RKO (cell line): ENCODE measurements around the gene PROSER1.
"Not testable (repeated sequence)": the region's sequence is repeated elsewhere in the genome, so short reads cannot be mapped to it uniquely, and the experiment has no call there.

Experiments
- DNase-seq: peaks from one replicate; pipeline ENCODE4 v3.0.0-alpha.2; 2016; ENCODE audit warnings: low spot score

The PROSER1 gene

DNA sequence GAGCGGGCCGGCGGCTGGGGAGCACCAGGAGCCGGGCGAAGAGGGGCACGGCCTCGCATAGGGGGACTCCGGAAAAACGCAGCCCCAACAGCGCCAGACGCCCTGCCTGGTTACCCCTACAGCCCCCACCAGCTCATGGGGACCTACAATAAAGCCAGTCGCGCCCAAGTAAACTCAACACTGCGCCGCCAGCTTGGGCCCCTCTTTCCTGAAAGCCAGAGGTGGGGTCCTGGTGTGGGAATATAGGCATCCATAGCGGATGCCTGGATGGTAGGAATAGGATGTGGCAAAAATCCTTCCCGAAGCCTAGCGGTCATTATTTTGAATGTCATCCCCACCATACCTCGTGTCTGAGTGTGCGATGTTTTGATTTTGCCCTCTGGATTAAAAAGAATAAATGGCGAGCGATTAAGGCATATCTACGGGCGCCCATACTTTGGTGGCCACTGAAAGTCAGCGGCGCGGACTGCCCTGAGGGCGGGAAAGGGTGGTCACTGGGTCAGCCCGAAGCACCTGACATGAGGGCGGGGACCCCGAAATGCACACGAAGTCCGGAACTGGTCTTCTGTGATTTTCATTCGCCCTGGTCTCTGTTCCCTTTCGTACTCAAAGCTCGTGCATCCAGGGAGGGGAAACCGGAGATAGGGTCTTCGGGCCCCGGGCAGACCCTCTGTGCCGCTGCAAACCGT is at the start of gene PROSER1, which contains the start of gene NHLRC3:
PROSER1 (minus strand) TSS at position 210 of the 689 bp plus-strand sequence. CDS start 847 bp downstream, outside the sequence.
NHLRC3 (plus strand) TSS at position 577 of the 689 bp plus-strand sequence. CDS start 184 bp downstream, outside the sequence.
- peak; percentile 93 for DNase-seq

DNA sequence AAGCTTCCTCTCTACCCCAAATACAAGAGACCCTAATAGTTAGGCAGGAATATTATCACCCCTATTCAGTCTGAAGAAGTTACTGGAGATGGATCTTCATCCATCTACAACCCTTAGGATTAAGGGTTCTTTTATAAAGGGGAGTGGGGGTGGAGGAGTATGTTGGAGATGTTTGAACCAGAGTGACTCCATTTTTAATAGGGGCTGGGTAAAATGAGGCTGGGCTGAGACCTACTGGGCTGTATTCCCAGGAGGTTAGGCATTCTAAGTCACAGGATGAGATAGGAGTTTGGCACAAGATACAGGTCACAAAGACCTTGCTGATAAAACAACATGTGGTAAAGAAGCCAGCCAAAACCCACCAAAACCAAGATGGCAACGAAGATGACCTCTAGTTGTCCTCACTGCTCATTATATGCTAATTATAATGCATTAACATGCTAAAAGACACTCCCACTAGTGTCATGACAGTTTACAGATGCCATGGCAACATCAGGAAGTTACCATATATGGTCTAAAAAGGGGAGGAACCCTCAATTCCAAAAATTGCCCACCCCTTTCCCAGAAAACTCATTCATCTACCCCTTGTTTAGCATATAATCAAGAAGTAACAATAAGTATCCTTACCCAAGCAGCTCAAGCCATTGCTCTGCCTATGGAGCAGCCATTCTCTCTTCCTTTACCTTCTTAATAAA is 48.5 kb upstream of the PROSER1 start:
- DNase-seq: not testable (repeated sequence)

DNA sequence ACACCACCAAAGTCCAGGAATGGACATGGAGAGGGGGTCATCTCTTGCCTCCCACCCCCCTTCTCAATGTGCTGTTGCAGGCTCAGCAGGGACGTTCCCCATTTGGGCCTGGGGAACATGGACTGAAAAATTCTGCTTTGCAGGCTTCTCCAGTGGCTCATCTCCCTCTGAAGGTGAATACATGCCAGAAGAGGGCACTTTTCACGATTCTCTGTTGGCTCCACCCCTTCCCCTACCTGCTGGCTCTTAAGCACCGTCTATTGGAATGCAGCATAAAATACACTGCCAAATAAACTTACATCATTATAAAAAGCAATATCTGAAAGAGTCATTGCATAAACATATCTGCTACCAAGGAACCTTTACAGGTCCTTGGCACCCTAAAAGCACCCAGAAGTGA is 36.1 kb upstream of the PROSER1 start:
- no peak for DNase-seq

DNA sequence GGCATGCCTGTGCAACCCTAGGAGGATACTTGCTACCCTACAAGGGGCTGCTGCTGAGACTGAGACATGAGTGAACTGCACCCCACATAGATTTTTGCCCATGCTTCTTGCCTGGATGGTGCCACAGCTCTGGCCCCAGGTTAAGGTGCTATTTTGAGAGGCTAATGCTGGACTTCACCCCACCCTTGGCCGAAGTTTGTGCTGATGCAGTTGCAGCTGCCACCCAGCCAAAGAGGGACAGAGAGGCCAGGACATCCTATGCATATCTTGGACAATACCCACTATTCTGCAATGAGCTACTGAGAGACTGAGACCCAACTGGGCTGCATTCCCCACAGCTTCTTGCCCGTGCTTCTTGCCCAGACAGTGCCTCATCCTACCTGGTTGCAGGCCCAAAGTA is 35.0 kb upstream of the PROSER1 start:
- no peak for DNase-seq

DNA sequence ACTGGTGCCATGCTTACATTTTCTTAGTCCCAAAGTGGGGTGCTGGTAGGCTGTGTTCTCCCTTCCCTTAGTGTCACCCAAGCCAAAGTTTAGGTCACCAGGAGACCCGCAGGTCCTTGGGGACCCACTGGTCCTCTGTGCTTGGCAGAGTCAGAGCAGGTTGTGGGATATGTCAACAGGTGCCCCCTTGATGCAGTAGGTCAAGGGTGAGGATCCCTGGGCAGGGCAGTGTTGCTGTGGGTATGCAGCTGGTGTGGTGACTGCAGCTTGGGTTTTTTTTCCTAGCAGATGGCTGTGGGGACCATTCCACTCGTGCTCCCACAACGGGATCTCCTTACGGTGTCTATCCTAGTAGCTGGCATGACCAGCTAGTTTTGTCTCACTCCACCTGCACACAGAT is 24.1 kb upstream of the PROSER1 start:
- no peak for DNase-seq

DNA sequence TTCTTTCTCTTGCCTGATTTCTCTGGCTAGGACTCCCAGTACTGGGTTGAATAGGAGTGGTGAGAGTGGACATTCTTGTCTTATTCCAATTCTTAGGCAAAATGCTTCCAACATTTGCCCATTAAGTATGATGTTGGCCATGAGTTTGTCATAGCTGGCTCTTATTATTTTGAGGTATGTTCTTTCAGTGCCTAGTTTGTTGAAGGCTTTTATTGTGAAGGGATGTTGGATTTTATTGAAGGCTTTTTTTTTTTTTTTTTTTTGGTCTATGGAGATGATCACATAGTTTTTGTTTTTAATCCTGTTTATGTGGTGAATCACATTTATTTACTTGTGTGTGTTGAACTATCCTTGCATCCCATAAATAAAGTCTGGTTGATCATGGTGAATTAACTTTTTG is 20.2 kb upstream of the PROSER1 start:
- no peak for DNase-seq

DNA sequence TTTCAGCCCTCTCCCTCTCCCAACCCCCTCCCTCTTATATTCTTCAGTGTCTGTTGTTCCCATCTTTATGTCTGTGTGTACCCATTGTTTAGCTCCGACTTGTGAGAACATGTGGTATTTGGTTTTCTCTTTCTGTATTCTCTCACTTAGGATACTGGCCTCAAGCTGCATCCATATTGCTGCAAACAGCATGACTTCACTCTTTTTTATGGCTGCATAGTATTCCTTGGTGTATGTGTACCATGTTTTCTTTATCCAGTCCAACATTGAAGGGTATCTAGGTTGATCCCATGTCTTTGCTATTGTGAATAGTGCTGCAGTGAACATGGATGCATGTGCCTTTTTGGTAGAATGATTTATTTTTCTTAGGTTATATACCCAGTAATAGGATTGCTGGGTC is 18.1 kb upstream of the PROSER1 start:
- no peak for DNase-seq

DNA sequence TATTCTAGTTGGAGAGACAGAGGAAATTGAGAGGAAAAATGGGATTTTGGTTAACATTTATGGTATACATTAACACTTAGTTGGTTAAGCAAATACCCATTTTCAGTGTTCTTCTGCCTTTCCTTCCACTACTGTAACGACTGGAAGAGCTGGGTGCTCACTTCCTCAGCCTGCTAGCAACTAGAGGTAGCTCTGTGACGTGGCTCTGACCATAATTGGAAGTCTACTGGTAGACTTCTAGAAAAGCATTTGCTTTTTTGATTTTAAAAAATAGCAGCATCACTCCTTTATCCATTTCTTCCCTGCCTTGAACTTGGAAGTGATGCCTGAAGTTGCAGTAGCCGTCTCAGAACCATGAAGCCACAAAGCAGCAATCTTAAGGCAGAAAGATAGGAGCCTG is 16.2 kb upstream of the PROSER1 start:
- DNase-seq: no peak

DNA sequence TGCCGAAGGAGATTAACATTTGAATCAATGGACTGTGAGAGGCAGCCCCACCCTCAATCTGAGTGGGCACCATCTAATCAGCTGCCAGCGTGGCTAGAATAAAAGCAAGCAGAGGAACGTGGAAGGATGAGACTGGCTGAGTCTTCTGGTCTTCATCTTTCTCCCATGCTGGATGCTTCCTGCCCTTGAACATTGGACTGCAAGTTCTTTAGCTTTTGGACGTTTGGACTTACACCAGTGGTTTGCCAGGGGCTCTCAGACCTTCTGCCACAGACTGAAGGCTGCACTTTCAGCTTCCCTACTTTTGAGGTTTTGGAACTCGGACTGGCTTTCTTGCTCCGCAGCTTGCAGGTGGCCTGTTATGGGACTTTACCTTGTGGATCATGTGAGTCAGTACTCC is 15.1 kb upstream of the PROSER1 start:
- DNase-seq: no peak

DNA sequence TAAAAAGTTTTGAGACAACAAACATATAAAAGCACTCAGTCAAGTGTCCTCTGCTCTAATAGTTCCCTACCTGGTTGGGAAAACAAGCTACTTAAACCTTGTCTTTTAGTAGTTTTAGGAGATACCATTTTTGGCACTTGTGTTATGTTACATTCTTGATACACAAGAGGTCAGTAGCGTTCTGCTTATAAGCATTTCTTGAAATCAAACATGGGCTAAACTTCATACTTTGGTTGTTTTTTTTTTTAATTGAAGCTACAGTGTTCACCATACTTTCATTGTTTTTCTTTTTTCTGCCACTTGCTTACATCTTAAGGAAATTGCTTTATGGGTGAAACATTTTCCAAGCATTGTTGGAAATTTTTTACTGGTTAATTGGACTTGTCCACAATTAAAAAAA is 13.3 kb upstream of the PROSER1 start:
- DNase-seq: peak; percentile 79

DNA sequence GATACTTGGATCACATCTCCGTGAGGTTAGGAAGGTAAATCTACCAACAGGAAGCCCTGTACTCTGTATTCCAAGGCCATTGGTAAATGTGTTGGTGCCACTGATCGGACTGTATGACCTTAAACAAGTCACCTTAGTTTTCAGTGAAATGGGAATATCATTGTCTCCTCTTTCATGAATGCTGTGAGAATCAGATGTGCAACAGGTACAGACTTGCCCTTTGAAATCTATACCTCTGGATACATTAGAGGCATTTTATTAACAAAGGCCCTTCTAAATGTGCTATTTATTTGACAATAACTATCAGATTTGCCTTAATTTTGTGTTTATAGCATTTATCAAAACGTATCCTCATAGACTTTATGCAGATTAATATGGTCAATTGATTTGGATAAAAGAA is 11.4 kb upstream of the PROSER1 start:
- no peak for DNase-seq

DNA sequence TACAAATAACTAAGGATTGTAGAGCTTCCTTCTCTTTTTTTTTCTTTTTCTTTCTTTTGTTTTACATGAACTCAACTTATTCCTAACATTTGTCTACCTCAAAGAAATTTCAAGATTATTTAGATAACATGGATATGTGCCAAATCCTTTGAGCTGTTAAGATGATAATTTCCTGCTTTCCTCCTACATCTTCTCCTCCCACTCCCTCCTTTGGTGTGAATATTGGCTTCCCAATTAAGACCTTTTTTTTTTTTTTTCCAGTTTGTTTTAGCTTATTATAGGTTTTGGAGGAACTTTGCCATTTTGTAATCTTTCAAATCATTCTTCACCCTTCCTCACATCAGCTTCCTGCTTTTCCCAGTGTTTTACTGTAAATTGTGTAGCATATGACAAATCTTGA is 10.9 kb upstream of the PROSER1 start:
- no peak for DNase-seq

DNA sequence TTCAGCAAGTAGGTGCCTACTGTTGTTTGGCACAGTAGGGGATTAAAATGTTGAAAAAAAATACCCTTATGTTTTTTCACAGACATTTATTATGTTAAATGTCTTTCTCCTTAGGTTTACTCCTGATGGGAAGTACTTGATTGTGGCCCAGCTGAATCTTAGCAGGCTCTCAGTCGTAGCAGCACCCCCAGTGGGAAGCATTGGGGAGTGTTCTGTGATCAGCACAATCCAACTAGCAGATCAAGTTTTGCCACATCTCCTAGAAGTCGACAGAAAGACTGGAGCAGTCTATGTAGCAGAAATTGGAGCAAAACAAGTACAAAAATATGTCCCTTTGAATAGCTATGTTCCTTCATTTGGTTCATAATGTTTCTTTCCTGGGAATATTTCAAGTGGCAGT is 9.7 kb upstream of the PROSER1 start:
- peak; percentile 25 for DNase-seq

DNA sequence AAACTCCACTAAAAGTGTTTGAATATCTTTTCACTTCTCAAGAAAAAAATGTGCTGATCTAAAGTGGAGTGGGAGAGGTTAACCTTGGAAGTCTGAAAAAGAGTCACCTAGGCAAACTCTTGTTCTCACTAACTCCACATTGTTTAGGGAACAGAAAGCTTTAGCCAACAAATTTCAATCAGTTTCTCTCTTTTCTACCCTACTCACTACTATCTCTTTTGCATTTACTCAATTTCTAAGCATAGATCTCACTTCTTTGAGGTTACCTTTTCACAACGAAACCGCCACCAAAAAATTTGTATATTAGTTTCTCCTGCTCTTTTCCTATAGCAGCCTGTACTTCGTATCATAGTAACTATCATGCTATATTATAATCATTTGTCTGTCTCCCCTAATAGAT is 6.6 kb upstream of the PROSER1 start:
- DNase-seq: no peak

DNA sequence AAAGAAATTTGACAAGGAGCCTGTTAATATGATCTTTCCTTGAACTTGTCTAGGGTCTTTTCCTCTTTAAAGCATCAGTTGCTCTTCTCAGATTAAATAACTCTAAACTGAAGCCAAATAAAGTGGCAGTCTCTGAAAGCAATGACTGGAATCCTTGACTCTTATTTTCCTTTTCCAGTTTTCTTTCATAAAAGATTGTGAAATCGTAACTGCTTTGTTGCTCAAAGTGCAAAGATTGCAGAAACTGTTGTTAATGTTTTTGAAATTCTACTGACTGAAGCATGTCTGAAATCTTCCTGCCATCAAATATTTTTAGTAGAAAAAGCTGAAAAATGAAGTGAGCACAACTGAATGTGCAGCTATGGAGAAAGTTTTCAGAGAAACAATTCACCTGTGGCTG is 2.3 kb upstream of the PROSER1 start:
- no peak for DNase-seq

DNA sequence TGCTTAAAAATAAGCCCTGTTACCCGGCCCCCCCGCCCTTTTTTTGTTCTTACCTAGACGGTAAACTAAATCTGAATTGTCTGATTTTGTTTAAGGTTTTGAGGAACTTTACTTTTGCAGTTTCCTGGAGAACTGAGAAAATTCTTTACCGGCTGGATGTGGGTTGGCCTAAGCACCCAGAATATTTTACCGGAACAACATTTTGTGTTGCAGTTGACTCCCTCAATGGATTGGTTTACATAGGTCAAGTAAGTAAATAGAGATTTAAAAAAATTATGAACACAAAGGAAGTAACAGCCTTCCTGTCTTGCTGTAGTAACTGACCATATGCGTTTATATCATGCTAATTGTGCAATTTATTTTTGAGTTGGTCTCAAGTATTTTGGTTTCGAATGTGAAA is 1.2 kb upstream of the PROSER1 start:
- DNase-seq: peak; percentile 41

DNA sequence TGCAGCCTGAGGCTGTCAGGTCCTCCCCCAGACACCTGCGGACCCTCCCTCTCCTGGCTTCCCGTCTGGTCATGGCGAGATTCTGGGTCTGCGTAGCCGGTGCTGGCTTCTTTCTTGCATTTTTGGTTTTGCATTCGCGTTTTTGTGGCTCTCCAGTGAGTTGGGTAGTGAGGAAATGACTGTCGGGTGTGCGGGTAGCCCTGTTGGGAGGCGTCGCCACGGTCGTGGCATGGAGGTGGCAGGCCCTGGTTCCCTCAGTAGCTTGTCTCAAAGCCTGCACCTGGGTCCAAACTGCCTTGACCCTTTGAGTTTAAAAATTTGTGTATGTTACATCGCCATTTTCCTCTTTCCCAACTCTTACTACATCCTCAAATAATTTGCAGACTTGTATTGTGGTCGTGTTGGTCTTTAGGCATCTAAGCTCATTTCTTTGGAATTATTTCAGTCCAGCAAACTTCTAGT is 711 bp upstream of the PROSER1 start:
- peak; percentile 36 for DNase-seq

DNA sequence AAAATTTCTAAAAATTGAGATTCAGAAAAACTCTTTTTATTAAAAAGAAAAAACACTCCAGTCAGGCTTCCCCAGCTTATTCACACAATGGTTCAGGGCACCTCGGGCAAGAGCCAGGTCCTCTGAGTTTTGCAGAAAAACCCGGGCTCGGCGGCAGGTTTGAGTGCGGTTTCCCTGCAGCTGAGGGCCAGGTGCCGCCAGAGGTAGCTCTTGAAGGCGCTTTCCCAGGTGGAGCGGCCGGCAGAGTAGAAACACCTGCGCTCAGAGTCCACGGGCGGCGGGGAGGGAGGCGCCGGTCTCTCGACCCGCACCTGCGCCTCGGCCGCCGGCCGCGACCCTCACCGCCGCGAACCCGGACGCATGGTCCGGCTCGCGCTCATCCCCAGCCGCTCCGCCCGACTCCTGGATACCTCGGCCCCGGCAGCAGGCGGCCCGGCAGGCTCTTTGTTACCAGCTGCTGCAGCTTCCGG is 444 bp downstream of the PROSER1 start:
- DNase-seq: no peak

DNA sequence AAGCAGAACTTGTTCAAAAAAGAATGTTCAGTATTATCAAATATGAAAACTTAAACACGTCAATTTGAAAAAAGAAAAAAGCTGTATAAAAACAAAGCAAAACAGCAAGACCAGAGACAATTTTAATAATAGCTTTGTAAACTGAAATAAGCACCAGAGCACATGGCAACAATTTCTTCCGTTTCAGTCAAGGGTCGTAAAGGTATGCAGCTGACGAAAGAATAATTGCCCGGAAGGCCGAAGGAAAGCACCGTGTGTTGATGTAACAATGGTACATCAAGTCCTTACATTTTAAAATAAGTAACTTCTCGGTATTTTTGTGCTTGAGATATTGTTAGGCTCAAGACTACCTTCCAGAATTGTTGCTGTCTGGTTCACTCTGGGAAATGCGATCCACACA is 1.7 kb downstream of the PROSER1 start:
- DNase-seq: peak; percentile 73

DNA sequence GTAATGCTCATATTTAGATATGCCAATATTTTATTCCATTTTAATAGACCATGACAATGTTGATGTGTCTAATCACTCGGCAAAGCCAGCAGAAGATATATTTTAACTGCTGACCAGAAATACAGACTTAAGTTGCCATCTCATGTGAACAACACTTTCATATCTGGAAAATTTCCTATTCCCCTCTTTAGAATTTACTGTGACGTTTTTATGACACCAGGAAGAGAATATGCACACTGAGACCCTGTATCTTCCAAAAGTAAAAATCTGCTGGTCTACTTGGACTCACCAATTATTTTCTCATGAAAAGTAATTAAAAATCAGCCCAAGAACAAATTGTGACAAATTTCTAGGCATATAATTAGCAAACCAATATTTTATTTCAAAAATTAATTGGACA is 2.1 kb downstream of the PROSER1 start:
- peak; percentile 20 for DNase-seq

DNA sequence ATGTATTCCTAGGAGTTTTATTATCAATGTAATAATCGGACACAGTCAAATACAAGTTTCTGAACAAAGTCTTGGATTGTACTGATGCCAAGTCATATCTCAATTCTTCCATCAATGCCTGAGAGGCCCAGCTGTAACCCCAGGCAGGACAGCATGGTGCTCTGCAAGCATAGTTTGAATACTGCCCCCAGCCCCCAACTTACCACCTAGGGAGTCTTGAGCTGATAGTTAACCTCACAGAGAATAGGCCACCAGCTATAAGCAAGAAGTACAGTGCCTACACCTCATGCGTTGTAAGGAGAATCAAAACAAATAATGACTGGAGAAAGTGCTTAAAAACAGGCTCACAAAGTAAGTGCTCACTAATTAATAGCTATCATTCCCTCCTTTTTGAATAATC is 2.7 kb downstream of the PROSER1 start:
- peak; percentile 20 for DNase-seq

DNA sequence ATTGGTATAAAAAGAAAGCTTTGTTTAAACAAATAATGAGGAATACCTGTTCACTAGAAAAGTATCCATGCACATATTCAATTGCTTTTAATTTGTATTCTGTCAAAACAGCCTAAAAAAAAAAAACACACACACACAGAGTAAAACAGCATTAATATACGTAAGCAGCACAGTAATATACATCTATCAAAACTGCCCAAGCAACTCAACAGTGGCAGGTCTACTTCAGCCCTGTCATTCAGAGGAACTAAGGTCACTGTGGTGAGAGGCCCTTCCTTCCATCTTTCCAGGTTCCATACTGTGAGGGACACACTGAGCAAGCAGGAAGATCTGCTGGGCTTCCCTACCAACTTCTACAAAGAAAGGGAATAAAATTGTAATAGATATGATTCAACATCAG is 3.8 kb downstream of the PROSER1 start:
- no peak for DNase-seq

DNA sequence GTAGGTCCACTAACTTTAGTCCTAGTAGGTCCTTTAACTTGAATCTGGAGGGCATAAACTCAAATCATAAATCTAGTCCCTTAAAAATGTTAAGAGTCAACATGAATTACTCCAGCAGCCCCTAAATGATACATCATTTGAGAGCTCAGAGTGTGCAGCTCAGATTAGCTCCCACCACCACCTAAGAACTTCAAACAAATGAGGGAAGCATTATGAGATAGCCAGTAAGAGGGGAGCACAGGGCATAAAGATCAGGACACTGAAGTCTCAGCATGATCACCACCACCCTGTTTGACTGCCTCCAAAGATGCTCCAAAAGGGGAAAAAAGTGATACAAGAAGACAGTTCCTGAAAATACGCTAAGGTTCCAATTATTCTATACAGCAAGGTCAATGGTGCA is 5.7 kb downstream of the PROSER1 start:
- DNase-seq: no peak

DNA sequence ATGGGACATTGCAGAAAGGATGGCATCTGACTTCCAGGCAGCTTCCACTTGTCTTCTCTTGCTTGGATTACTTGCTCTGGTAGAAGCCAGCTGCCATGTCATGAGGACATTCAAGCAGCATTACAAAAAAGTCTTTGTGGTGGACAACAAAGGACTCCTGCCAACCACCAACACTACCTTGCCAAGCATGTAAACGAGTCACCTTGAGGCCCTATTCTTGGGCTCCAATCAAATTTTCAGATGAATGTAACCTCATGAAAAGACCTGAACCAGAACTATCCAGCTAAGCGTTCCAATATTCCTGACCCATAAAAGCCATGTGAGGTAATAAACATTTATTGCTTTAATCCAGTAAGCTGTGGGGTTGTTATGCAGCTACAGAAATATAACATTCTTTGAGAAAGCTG is 12.5 kb downstream of the PROSER1 start:
- no peak for DNase-seq
